Suppressor macrophage (primary cell): ENCODE data around the gene TRIM61.
"Not testable (repeated sequence)": the region's sequence is repeated elsewhere in the genome, so short reads cannot be mapped to it uniquely, and the experiment has no call there.

Experiments used
- DNase-seq, 4 experiments: peaks; one replicate each; pipeline ENCODE4 v3.0.0-alpha.2; 2020 to 2022
- total RNA-seq, 17 experiments: gene quantifications; one replicate each; lab custom pipeline; 2026; ENCODE audit warnings: mixed read lengths in 6 of 17, inconsistent platforms in 3 of 17; lab: John Stamatoyannopoulos, UW

TRIM61 gene
- total RNA-seq, result 0.07 to 2.0 (median 0.68) reads per million in 17 experiments

- DNase-seq, result peak; percentile 17 to 56 (median 32)
Observed at GRCh38 chr4:164977243-164978164, at the start of gene TRIM61. Gene TRIM61, minus strand, starts transcription at chr4:164977657. Its CDS starts 7,655 bp downstream, at chr4:164970002.

DNA sequence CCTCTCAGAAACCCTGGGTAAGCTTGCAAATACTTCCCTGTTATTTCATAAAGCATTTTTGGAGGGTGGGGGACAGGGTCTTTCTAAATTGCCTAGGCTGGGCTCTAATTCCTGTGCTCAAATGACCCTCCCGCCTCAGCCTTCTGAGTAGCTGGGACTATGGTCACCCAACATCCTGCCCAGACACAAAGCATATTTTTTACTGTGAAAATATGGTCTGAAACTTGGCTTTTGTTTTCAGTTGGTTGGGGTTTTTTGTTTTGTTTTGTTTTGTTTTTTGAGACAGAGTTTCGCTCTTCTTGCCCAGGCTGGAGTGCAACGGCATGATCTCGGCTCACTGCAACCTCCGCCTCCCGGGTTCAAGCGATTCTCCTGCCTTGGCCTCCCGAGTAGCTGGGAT lies 48.3 kb upstream of the TRIM61 start:
- not testable (repeated sequence) for DNase-seq

- DNase-seq, result not testable (repeated sequence)
Observed at GRCh38 chr4:165019995-165020394, 42.5 kb upstream of the TRIM61 start.

- peak in 2 of 4 experiments; percentile 2 to 12 for DNase-seq
Observed at GRCh38 chr4:165016971-165017370, 39.5 kb upstream of the TRIM61 start.

- DNase-seq, result no peak
Observed at GRCh38 chr4:165013691-165014090, 36.2 kb upstream of the TRIM61 start.

GRCh38 chr4:165011403-165011802 lies 33.9 kb upstream of the TRIM61 start:
- no peak for DNase-seq

DNA sequence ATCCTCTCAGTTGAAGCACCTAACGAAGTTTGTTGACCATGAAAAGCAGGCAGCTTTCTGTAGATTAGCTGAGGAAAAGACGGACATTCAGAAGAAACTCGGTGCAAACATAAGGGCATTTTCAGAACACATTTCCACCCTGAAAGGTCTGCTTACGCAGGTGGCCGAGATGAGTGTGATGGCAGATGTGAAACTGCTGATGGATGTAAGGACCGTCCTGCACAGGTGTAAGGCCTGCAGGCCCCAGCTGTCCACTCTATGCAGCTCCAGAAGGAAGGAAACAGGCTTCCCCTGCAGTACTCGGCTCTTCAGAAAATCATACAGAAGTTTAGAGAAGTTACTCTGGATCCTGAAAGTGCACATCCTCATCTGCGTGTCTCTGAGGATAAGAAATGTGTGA lies 33.5 kb upstream of the TRIM61 start:
- no peak for DNase-seq

- no peak for DNase-seq
Observed at GRCh38 chr4:165010487-165010886, 33.0 kb upstream of the TRIM61 start.

GRCh38 chr4:165009493-165010227 lies 32.2 kb upstream of the TRIM61 start:
- no peak for DNase-seq

GRCh38 chr4:165006886-165007285 lies 29.4 kb upstream of the TRIM61 start:
- no peak for DNase-seq

- DNase-seq, result no peak
Observed at GRCh38 chr4:165006456-165006855, 29.0 kb upstream of the TRIM61 start.

DNA sequence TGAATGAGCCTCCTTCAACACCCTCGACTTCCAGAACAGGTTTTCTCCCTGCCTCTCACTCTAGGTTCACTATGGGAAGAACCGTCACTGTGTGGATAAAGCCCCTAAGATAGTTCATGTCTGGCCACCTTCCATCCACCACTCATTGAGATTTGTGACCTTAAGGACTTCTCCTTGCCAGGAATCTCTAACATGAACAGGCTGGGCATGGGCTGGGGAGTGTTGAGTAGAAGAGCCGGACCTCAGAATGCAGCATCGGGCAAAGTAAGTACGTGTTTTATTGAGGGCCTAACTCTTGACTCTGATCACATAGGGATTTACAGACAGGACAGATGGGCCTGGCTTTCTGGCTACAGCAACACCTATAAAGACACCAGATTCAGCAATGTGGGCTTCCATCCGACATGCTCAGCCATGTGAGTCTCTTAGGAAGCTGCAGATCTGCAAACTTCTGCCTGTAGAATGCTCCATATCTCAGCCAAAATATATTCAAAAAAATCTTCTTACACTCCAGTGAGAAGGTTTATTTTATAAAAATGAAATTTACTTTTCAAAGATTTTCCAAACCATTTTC lies 28.0 kb upstream of the TRIM61 start:
- DNase-seq, result no peak

DNA sequence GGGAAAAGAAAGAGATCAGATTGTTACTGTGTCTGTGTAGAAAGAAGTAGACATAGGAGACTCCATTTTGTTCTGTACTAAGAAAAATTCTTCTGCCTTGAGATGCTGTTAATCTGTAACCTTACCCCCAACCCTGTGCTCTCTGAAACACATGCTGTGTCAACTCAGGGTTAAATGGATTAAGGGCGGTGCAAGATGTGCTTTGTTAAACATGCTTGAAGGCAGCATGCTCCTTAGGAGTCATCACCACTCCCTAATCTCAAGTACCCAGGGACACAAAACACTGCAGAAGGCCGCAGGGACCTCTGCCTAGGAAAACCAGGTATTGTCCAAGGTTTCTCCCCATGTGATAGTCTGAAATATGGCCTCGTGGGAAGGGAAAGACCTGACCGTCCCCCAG lies 24.5 kb upstream of the TRIM61 start:
- DNase-seq, result not testable (repeated sequence)

DNA sequence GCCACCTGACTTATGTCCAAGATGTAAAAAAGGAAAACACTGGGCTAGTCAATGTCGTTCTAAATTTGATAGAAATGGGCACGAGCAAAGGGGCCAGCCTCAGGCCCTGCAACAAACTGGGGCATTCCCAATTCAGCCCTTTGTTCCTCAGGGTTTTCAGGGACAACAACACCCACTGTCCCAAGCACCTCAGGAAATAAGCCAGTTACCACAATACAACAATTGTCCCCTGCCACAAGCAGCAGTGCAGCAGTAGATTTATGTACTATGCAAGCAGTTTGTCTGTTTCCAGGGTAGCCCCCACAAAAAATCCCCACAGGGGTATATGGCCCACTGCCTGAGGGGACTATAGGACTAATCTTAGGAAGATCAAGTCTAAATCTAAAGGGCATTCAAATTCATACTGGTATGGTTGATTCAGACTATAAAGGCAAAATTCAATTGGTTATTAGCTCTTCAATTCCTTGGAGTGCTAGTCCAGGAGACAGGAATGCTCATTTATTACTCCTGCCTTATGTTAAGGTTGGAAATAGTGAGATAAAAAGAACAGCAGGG lies 21.1 kb upstream of the TRIM61 start:
- DNase-seq, result not testable (repeated sequence)

- DNase-seq, result no peak
Observed at GRCh38 chr4:164997941-164998340, 20.5 kb upstream of the TRIM61 start.

- DNase-seq, result peak in 1 of 4 experiments; percentile 8
Observed at GRCh38 chr4:164997324-164997723, 19.9 kb upstream of the TRIM61 start.

- not testable (repeated sequence) for DNase-seq
Observed at GRCh38 chr4:164996123-164996522, 18.7 kb upstream of the TRIM61 start.

DNA sequence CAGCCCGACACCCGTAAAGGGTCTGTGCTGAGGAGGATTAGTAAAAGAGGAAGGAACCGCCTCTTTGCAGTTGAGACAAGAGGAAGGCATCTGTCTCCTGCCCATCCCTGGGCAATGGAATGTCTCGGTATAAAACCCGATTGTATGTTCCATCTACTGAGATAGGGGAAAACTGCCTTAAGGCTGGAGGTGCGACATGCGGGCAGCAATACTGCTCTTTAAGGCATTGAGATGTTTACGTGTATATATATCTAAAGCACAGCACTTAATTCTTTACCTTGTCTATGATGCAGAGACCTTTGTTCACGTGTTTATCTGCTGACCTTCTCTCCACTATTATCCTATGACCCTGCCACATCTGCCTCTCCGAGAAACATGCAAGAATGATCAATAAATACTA lies 13.3 kb upstream of the TRIM61 start:
- DNase-seq, result not testable (repeated sequence)

DNA sequence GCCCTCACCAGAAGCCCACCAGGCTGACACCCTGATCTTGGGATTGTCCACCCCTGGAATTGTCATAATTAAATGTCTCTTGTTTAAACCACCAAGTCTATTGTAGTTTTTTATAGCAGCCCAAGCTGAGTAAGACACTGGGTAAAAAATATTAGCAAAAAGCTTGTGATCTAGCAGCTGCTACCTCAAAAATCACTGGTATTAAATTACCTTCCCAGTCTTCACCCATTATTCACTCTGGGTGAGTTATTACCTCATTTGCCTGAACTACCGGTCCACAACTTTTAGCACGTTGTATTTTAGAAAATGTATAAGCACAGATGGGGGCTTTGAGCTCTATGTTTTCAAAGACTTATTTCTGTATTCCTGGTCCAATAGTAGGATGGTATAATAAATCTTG lies 12.0 kb upstream of the TRIM61 start:
- no peak for DNase-seq

DNA sequence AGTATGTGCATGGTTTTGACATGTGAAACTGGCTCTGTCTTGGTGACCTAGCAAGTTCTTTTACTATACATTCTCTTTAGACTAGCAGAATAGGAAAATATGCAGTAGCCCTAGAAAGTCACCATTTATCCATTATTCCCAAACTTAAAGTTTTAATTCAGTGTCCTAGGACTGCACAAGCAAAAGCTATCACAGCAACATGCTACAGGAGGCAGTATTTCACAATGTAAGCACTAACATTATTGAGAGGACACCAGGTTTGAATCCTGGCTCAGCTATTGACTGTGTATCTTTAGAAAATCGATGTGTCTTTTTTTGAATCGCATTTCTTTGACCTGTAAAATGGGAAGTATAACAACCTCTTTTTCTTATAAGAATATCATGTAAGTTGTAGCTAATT lies 5.5 kb downstream of the TRIM61 start:
- not testable (repeated sequence) for DNase-seq

DNA sequence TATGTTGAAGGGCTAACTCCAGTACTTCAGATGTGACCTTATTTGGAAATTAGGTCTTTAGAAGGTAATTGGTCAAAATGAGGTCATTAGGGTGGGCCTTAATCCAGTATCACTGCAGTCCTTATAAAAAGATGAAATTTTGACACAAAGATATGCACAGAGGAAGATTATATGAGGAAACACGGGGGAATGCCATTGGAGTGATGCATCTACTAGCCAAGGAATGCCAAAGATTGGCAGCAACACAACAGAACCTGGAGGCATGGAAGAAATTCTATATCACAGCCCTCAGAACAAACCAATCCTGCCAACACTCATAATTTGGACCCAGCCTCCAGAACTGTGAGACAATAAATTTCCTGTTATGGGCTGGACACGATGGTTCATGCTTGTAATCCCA lies 17.6 kb downstream of the TRIM61 start:
- DNase-seq, result no peak

DNA sequence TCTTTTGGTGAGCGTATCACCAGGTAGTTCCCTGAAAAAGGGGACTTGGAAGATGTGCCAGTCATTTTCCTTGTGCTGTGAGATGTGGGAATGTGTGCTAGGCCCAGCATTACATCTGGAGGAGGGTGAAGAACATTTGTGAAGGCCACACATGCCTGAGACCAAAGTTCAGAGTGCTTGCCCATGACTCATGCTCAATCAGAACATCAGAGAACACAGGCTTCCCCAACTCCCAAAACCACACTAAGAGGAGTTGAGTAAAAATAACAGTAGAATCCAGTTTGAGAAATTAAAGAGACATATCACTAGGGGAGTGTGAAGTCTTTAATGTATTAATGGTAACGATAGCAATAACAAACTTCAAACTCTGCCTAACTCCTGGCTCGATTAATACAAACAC lies 18.0 kb downstream of the TRIM61 start:
- DNase-seq, result not testable (repeated sequence)
